Inflammatory macrophage treated with lipopolysaccharide for 4 hours (primary cell): ENCODE results near the gene ACSBG1.

Experiments
- DNase-seq: peaks from one replicate; pipeline ENCODE4 v3.0.0-alpha.2; 2020

ACSBG1 gene

DNA sequence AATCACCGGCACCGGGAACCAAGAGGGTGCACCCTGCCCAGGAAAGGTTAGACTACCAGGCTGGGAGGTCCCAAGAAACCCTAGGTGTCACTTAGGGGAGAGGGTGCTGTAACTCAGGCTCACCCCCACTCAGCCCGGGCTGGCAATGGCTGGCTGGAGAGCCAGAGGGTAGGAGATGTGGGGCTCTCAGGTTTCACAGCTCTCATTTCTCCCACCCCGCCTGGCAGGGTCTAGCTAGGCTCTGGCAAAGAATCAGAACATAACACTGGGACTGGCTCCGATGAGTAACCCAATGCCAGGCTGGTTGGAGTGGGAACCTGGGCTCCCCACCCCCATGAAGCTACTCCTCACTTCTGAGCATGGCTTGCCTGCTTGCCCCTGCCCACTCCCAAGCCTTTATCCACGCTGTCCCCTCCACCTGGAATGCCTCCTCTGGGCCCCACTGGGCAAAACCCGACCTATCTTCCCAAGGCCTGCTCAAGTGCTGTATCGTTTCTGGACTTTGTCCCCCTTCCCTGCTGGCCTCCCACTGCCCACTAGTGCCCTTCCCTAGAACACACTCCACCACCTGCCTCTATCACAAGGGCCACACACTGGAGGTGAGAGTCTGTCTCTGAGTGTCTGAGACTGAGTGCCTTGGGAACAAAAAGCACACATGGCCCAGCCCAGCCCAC lies 105.2 kb downstream of the ACSBG1 start:
- no peak for DNase-seq

DNA sequence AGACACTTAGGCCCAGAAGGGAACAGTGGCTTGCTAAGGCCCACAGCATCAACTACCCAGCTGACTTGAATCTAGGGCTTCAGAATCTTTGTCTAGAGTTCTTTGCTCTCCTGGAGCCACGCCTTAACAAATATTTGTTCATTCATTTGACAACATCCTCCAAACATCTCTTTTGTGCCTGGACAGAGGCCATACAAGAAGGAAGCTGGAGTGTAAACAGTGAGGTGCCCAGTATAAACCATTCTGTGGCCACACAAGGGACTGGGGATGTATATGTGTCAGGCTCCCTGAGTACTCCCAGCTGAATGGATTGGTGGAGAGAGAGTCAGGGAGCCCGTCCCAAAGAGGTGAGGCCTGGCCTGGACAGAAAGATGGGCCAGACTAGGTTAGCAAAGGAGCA lies 106.5 kb downstream of the ACSBG1 start:
- DNase-seq: no peak

DNA sequence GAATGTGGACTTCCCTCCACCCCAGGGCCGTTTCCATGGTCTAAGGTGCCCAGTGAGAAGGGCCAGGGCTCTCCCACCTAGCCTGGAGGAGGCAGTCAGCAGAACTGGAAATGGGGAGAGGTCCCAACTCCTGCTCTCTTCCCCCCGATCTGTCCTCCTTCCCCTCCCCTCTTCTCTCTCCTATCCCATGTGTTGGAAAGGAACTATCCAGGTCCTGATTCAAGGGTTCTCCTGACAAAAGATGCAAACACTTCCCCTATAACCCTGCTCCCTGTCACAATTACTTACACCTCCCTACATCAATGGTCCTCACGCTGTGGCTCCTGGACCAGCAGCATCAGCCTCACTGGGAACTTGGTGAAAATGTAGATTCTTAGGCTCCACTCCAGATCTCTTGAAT lies 109.1 kb downstream of the ACSBG1 start:
- no peak for DNase-seq

DNA sequence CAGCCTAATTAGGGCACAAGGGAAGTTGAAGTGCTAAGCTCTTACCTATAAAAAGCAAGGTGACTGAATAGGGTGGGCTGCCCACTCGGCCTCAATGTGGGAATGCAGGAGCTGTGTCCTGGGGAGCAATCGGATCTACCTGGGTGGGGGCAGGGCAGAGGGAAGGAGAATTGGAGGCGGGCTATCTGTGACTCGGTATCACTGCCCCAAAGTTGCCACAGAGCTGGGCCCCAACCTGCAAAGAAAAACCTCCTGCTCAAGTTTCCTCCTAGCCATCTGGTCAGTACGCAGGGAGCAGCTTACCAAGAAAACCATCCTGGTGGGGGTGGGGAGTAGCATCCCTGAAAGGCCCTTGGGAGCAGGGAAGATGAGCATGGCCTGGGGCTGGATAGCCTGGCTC lies 113.8 kb downstream of the ACSBG1 start:
- DNase-seq: no peak
